GDM1 (cell line): ENCODE results near the gene ZBTB12.
"Not testable (repeated sequence)": the region's sequence is repeated elsewhere in the genome, so short reads cannot be mapped to it uniquely, and the experiment has no call there.

Experiments
- DNase-seq: peaks from one replicate; lab custom pipeline; 2025; lab: John Stamatoyannopoulos, UW

The ZBTB12 gene

GRCh38 chr6:31922942-31923341, 21.1 kb upstream of the ZBTB12 start:
- no peak for DNase-seq

DNA sequence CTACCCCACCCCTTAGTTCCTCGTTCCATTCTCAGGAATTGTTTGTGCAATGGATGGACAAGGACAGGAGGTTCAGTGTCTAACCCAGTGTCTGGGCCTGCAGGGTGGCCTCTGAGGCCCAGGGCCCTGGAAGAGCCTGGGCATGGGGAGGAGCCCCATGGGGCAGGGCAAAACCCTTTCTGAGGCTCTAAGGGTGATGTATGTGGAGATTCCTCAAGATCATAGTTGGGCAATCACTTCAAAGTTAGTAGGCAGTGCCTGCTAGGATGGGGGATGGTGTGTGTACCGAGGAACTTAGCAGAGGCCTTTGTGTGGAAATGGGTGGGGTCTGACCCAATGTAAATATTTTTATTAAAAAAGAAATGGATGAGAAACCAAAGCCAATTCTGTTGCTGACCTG, 18.9 kb upstream of the ZBTB12 start:
- no peak for DNase-seq

GRCh38 chr6:31919624-31920303, 17.9 kb upstream of the ZBTB12 start:
- DNase-seq = no peak

DNA sequence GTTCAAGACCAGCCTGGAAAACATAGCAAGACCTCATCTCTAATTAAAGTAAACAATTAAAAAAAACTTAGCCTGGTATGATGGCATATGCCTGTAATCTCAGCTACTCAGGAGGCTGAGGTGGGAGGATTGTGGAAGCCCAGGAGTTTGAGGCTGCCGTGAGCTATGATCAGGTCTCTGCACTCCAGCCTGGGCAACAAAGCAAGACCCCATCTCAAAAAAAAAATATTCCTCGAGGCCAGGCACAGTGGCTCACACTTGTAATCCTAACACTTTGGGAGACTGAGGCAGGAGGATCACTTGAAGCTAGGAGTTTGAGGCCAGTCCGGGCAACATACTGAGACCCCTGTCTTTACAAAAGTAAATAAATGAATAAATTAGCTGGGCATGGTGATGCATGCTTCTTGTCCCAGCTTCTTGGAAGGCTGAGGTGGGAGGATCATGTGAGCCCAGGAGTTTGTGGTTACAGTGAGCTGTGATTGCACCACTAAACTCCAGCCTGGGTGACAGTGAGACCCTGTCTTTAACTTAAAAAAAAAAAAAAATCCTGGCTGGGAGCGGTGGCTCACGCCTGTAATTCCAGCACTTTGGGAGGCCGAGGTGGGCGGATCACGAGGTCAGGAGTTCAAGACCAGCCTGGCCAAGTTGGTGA, 16.3 kb upstream of the ZBTB12 start:
- no peak for DNase-seq

- DNase-seq = no peak
These were observed 13.9 kb upstream of the ZBTB12 start for GRCh38 chr6:31915756-31916155.

DNA sequence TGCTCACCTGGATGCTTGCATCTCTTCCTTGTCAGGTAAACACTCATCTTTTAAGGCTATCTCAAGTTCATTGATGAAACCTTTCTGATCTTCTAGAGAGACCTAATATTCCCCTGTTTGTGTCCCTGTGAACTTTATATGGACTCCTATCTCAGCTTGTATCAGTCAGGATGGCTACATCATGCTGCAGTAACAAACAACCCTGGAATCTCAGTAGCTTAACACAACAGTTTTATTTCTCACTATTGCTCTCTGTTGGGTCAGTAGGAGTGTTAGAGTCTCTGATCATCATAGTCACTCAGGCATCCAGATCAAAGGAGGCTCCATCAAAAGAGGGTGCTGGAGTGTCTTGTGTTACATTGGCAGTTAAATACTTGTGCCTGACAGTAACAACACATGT, 13.5 kb upstream of the ZBTB12 start:
- no peak for DNase-seq

GRCh38 chr6:31911826-31912585, 10.1 kb upstream of the ZBTB12 start:
- DNase-seq = no peak

DNA sequence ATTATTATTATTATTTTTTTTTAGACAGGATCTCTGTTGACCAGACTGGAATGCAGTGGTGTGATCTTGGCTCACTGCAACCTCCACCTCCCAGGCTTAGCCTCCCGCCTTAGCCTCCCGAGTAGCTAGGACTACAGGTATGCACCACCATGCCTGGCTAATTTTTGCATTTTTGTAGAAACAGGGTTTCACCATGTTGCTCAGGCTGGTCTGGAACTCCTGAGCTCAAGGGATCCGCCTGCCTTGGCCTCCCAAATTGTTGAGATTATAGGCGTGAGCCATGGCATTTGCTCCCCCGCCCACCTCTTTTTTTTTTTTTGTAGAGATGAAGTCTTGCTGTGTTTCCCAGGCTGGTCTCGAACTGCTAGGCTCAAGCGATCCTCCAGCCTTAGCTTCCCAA, 7.4 kb upstream of the ZBTB12 start:
- not testable (repeated sequence) for DNase-seq

- no peak for DNase-seq
These were observed 6.9 kb upstream of the ZBTB12 start for GRCh38 chr6:31908791-31909190.

DNA sequence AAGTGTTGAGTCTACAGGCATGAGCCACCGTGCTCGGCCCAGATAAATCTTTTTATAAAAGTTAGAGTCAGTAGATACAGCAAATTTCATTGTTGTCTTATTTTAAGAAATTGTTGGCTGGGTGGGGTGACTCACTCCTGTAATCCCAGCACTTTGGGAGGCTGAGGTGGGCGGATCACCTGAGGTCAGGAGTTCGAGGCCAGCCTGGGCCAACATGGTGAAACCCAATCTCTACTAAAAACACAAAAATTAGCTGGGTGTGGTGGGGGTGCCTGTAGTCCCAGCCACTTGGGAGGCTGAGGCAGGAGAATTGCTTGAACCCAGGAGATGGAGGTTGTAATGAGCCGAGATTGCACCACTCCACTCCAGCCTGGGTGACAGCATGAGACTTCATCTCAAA, 6.4 kb upstream of the ZBTB12 start:
- DNase-seq = not testable (repeated sequence)

GRCh38 chr6:31907158-31907813, 5.4 kb upstream of the ZBTB12 start:
- peak; percentile 44 for DNase-seq

- DNase-seq = not testable (repeated sequence)
These were observed 4.8 kb upstream of the ZBTB12 start for GRCh38 chr6:31906727-31907126.

DNA sequence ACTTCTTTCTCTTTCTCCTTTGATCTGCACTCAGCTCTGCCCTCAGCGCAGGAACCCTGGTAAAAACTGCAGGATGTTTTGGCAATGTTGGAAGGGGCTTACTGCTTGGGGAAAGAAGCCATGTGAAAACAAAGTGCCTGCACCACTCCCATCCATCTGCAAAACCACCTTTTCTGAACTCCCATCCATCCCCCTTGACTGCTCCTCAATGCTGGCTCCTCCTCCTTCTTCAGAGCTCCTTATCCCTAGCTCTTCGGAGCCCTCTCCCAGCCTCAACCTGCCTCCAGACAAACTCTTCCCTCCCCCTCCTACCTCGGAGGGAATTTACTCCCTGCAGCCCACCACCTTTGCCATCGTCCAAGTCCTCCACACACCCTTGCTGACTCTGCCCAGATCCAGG, 4.2 kb upstream of the ZBTB12 start:
- no peak for DNase-seq

DNA sequence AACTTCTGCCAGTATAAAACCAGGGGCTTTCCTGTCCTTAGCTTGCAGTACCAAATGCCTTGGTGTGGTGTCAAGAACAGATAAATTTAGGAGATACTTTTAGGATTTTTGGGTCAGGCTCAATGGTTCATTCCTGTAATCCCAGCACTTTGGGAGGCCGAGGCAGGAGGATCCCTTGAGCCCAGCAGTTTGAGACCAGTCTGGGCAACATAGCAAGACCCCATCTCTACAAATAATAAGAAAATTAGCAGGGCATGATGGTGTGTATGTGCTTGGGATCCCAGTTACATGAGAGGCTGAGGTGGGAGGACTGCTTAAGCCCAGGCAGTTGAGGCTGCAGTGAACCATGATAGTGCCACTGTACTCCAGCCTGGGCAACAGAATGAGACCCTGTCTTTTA, 3.2 kb upstream of the ZBTB12 start:
- no peak for DNase-seq

DNA sequence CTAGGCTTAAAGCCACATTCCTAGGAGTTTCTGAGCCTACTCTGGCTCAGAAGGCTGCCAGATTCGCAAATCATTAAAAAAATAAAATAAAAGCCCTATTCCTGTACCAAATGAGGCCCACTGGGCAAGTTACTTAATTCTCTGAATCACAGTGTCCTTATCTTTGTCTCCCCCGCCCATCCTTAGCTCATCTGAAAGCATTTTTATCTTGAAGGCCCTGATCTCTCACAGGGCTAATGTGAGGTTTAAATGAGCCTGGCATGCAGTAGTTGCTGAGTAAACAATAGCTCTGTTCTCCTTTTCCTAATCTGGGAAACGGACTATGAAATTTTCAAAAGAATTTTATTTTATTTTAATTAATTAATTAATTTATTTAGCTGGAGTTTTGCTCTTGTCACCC, 2.1 kb upstream of the ZBTB12 start:
- DNase-seq = no peak

DNA sequence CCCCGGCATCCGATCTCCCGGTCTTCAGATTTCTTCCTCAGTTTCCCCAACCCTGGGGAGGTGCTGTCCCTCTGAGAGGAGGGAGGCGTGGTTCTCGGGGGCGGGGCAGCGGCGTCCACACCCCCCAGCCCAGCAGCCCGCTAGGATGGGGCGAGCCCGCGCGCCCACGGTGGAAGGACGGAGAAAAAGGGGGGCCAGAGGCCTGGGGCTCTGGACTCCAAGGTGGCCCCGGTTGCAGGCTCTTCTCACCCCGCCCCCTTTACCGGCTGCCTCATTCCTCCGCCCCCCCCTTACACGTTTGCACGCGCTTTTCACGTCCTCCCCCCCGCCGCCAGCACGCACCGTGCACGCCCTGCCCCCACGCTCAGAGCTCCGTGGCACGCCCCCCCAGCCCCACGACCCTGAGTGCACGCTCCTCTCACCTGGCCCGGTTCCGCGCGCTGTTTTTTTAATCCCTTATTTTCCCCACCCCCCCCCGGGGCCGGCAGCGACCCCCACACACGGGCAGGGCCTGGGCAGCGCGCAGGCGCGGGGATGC, 402 bp downstream of the ZBTB12 start:
- peak; percentile 49 for DNase-seq

DNA sequence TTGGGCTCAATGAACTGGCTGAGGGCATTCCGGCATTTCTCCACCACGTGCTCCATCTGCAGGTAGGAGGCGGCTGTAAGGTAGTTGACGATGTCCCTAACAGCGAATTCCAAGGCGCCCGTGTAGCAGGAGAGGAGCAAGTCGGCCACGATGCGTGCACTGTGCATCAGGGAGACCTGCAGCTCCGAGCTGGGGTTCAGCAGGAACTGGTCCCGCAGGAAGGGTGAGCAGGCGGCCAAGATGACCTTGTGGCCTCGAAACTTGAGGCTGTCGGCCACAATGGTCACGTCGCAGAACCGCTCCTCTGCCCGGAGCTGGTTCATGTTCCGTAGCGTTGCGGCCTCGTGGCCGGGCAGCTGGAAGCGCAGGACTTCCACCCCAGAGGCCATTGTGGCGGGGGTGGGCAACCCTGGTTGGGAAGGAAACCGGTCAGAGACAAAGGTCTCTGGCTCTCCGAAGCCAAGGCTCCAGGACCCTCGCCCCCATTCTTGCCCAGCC, 920 bp downstream of the ZBTB12 start:
- DNase-seq = no peak

DNA sequence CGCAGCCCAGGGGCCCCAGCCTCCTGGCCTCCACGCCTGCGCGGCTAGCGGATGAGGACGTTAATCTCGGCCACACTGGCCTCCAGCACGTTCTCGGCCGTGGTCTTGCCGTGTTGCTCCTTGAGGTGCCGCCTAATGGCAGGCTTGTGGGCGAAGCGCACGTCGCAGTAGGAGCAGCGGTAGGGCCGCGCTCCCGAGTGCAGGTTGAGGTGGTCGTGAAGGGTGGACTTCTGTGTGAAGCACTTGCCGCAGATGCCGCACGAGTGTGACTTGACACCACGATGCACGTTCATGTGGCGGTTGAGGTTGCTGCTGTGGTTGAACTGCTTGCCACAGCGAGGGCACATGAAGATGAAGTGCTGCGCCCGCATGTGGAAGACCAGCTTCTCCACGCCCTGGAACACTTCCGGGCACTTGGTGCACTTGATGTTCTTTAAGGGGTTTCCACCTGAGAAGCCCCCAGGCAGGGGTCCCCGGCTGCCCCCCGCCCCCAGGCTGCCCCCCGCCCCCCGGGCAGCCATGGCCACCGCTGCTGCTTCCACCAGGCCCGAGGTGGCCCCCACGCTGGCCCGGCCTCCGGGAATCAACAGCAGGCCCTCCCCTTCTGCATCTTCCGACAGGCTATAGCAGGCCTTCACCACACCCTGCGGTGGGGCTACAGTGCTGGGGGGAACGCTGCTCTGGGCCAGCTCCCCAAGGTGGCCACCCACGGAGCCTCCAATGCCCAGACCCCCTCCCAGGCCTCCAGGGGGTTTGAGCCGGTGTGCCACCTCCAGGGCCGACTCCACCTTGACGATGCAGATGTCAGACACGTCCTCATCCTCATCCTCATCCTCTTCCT, 1.8 kb downstream of the ZBTB12 start:
- DNase-seq = no peak

DNA sequence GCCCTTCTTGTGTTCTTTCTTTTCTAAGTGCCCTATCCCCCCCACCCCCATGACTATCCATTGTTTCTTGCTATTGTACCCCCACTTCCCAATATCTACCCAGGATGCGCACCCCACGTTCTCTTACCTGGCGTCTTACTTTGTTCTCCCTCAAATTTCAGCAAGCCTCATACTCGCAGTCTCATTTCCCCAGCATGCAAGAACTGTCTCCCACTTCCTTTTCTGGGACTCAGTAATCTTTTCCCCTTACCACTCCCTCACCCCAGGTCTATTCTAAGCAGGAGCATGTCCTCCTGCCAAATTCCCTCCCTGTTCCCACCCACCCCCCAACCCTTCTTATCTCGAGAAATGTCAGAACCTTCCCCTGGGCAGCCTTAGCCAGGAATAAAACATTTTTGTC, 2.7 kb downstream of the ZBTB12 start:
- no peak for DNase-seq

- DNase-seq = no peak
These were observed 3.4 kb downstream of the ZBTB12 start for GRCh38 chr6:31898383-31899011.
